ENCODE measurements around the gene KPNA4.

- TF ChIP-seq POLR2A (IDR thresholded peaks at IDR 0.05) (no peak), CTCF (IDR thresholded peaks at IDR 0.05) (no peak)
These were observed 26.5 kb downstream of the KPNA4 start for GRCh38 chr3:160538895-160539294.
